Measurements from ENCODE around the gene ARHGEF28.

GRCh38 chr5:73946278-73946677 lies 320.3 kb downstream of the ARHGEF28 start:
- TF ChIP-seq CTCF (conservative IDR thresholded peaks at IDR 0.05; ENCODE audit: low read length) (no peak), EZH2phosphoT487 (IDR thresholded peaks at IDR 0.05; ENCODE audit: borderline replicate concordance) (no peak)

Data from Loucy (cell line).